NCI-H446 treated with DMSO at 0.1 percent for 48 hours (cell line): ENCODE results near the gene SFXN5.
"Not testable (repeated sequence)": the region's sequence is repeated elsewhere in the genome, so short reads cannot be mapped to it uniquely, and the experiment has no call there.

Experiments used
- DNase-seq: peaks from one replicate; lab custom pipeline; 2025; lab: John Stamatoyannopoulos, UW

The SFXN5 gene

DNA sequence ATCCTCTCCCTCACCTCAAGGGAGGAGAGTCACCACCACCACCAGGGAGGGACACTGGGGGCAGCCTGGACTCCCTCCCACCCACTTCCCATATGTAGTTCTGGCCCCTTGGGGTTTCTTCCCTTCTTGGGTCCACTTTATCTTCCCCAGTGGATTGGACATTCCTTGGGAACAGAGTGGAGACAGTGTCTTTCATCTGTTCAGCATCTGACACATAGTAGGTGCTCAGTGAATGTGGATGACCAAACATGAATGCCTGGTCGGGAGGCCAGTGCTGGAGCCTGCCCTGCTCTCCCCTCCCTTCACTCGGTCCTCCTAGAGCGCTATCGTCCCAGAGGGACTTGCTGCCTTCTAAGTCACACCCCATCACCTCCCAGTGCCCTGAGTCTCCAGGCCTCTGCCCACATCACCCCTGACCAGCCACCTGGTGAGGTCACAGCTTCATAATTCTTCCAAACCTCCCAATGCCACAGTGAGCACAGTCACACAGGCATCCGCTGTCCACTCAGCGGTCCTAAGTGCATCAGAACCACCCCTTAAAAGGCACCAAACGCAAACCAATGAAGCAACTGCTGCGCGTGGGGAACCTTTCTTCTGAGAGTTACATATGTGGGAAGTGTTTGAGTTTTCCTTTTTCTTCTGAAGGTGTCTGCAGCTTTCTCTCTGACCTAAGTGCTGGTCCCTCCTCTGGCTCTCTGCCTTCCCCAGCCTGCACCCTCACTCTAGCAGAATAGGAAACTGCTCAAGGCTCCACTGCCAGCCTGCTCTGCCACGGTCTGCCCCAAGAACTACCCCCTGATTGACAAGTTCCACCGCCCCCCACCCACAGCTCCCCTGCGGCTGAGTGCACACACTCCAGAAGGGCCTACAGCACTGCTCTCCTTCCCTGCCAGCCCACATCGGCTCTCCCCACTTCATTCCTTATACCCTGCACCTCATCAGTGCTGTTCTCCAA, 7.2 kb upstream of the SFXN5 start:
- DNase-seq = no peak

DNA sequence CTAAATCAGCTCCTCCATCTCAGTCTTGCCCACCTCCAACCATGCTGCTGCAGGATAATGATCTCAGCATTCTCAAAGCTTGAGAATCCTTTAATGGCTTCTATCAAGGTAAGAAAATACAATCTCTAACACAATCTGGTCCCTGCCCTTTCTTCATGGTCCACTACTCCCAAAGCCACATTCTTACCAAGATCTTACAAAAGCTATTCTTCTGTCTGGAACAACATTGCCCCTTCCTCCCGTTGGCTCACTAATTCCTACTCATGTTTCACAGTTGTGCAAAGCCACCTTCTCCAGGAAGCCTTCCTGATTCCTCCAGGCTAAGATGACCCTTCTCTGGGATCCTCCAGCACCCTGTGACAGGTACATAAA, 5.9 kb upstream of the SFXN5 start:
- no peak for DNase-seq

DNA sequence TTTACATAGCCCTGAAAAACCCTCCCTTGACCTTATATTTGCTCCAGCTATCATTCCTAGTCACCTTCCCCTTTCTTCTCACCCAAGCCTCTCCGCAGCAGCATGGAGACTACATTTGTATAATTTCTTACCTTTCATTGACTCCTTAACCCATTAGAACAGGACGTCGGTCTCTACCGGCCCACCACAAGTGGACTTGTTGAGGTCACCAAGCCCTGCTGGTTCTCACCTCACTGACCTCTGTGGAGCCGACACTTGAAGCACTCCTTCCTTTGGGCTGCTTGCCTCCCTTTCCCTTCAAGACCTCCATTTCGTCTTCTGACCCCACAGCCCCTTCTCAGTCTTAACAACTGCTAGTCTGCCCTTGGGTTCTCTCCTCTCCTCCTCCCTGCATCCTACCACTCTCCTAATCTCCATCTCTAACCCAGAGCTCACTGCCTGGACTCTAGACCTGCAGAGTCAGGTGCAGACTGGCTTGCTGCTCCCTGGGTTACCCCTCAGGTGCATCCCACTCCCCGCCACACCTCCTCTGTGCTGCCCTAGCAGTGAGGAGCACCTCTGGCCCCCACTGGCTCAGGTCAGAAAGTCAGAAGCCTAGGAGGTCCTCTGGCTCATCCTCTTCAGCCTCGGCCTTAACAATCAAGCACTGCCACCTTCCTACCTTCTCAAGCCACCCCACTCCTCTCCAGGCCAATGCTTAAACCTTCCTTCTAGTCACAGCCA, 5.3 kb upstream of the SFXN5 start:
- DNase-seq = no peak

DNA sequence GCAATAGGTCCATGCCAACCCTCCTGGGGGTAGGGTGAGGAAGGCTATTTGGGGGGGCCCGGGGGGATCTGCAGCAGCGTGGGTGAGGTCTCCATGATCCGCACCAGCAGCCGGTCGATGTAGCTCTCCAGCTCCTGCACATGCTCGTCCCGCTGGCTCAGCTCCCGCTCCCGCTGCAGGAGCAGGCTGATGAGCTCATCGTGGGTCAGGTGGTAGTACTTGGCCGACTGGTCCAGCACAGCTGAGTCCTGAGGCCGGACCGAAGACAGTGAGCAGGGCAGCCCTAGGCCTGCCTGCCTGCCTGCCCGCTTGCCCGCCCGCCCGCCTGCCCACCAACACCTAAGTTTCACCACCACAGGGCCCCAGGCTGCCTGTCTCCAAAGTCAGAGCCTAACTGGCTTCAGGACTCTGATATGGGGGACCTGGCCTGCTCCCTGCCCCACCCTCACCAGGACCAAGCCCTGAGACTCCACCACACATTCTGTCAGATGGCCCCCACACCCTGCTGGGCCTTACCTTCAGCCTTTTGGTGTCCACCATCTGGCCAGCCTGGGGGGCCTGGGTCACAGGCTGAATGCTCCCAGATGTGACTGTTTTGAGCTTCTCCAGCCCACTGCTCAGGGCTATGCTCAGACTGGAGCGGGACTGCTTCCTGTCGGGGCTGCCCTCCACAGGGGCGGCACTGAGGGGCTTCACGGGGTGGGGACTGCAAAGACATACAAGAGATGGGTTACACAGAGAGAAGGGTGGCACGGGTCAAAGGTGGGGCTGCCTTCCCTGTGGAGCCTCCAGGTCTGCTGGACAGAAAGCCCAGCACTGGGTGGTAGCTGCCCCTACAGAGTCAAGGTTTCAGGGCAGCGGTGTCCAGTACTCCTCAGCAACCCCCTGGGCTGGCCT, 4.2 kb upstream of the SFXN5 start:
- DNase-seq = no peak

DNA sequence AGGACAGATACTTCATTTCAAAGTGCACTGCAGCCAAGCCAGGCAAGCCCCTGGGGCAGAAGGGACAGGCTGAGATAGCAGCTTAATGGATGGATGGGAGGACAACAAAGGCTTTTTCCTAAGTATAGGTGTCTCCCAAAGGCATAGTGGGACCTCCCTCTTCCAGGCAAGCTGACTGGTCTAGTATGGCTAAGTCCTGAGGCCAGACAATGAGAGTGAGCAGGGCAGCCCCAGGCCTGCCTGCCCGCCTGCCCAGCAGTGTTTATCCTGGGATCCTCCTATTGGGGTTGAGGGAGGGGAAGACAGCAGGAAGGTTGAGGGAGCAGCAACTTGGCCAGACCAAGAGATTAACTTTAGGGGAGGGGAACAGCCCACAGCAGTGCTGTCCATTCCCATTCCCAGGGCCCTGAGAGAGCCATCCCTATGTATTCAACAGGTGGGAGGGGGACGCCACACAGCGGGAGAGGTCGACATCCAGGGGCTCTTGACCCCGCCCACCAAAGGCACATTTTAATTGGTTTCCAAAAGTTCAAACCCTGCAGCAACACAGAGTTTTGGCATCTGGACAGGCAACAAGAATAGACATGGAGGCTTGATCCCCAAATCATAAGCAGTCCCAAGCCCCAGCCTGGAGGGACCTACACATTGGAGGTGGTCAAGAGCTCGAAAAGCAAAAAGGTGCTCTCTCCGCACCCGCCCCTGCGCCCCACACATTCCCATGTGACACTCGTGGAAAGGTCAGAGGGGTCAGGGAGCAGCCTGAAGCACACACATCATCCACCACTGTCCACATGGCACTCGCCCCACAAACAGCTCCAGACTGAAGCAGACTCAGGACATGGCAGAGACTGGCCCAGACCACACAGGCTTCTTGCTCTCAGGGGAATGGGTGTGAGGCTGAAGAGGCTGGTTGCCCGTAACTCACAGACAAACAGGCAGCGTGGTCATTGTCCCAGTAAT, 2.9 kb upstream of the SFXN5 start:
- no peak for DNase-seq

DNA sequence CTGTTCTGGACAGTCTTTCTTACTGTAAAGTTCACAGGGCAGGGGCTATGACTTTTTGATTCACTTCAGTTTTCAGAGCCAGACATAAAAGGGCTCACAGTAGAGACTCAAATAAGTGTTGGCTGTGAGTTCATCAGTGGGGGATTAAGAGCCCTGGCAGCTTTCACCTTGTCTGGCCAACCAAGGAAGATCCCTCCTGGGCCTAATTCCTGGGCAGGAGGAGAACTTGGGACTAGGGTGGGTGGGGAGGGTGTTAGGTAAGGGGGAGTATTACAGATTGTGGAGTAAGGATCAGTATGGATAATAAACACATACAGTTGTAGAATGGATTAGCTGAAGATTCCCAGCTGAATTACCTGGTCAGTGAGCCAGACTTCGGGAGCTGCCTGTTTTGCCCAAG, 904 bp upstream of the SFXN5 start:
- no peak for DNase-seq

DNA sequence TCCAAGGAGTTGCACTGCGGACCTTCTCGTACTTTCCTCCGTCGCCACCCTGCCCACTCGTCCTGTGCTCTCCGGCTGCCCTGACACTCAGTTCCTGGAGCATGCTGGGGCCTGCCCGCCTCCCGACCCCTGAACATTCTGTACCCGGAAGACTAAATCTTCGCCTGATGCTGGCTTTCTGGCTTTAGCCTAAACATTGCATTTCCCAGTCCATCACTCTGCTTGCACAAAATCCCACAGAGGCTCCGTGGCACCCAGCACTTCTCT, 550 bp upstream of the SFXN5 start:
- no peak for DNase-seq

DNA sequence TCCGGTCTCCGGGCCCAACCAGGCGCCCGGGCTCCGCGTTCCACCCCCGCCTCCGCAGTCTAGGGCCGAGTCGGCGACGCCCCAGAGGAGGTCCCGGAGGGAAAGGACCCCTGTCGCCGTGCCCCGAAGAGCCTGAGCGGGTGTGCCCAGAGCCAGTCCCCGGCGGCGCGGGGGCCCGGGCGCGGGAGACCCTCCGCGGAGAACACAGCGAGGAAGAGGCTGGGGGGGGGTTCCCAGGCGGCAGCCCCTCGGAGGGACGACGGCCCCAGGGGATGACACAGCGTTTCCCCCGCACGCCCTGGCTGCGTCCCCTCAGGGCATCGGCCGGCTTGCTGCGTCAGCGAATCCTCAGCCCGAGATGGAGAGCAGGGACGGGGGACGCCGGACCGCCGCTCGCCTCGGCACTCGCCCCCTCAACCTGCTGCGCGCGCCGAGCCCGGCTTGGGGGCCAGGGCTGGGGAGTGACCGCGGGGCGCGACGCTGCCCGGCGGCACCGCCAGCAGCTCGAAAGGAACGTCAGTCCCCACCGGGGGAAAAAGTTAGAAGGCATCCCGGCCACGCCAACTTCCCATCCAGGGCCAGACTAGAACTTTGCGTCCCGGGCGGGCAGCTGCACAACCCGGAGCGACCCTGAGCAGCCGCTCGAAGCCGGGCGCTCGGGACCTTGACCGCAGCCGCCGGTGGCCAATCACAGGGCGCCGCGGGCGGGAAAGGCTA, 711 bp downstream of the SFXN5 start:
- no peak for DNase-seq

DNA sequence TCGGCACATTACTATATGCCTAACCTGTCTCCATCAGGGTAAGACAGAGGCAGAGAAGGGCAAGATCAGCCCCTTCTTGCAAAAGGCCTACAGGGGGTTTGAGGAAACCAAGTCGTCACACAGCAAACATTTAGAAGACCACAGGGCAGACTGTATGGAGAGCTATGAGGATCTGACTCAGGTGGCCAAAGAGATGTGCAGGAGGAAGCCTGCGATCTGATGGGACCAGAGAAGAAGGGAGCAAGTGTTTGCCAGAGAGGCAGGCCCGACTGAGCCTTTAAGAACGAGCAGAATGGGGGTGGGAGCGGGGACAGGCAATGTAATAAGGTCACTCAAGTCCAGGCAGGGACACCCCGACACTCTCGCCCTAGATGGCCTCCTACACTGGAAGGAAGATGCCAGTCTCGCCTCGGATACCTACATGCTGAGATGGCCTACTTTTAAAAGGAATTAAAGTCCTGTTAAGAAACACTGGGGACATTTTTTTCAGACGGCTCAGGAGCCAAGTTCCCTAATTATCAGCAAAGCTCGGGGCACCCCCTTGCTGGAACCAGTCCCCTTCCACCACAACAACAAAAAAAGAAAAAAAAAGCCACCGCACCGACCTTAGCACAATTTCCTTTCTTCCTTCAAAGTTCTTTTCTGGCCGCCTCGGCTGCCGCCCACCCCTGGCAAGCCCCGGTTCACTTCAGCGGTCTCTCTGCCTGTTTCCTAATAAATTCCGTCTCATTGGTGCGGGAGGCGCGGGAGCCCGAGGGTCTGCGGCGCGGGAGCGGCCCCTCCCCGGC, 1.5 kb downstream of the SFXN5 start:
- DNase-seq = no peak

DNA sequence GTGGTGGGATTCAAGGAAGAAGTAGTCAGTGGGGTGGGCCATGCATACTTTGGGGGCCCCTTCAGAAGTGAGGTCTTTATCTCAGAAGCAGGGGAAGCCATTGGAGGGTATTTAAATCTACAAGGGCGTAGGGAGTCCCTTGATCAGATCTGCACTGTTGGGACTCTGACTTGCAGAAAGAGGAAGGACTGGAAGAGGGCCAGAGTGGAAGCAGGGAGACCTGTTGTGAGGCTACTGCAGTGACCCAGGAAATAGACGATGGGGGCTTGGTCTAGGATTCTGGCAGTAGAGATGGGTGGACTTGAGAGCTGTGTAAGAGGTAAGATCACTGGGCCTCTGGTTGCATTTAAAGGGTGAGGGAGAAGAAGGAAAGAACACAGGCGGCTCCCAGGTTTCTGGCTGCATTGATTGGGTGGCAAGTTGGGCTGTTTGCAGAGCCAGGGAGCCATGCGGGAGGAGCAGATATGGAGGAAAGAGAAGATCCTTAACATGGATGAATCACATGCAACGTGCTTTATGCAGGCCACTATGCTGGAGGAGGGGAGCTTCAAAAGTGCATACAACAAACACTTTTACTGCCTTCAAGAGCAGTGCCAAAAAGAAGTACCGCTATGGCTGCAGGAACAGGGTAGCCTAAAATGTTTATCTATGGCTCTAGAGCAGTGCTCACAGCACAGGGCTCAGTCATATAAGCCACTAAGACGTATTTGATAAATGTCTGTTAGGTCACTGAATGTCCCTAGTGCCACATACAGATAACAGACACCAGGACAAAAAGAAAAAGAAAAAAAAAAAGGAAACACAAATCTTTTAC, 2.3 kb downstream of the SFXN5 start:
- no peak for DNase-seq

DNA sequence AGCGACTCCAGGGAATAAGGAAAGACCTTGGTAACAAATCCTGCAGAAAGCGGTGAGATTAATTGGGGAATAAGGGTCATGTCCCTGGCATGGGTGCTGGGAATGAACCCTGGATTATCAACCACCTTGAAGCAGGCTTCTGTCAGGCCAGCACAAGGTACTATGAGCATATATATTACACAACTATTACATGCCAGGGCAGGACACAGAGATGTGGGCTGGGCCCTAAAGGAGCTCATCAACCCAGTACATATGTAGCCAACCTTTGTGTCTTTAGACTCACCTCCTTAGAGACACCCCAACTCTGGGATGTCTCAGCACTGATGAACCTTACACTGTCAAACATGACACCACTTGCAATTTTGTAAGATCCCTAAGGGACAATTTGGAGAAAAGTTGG, 3.4 kb downstream of the SFXN5 start:
- no peak for DNase-seq

DNA sequence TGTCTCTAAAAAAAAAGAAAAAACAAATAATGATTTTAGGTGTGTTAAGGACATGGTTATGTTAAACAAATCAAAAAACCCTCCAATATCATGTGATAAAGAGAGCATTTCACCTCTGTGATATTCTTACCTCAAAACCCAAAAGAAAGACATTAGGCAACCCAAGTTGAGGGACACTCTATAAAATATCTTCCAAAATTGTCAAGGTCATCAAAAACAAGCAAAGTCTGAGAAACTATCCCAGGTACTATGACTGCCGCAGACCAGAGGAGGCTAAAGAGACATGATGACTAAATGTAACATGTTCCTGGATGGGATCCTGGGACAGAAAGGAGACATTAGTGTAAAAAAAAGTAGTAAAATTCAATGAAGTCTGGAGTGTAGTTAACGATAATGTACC, 4.5 kb downstream of the SFXN5 start:
- no peak for DNase-seq

DNA sequence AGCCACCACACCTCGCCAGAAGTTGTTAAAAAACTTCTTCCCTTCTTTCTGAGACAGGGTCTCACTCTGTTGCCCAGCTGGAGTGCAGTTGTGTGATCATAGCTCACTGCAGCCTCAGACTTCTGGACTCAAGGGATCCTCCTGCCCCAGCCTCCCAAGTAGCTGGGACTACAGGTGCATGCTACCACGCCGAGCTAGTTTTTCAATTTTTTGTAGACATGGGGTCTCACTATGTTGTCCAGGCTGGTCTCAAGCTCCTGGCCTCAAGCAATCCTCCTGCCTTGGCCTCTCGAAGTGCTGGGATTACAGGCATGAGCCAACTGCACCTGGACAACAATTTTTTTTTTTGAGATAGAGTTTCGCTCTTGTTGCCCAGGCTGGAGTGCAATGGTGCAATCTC, 6.4 kb downstream of the SFXN5 start:
- DNase-seq = not testable (repeated sequence)

DNA sequence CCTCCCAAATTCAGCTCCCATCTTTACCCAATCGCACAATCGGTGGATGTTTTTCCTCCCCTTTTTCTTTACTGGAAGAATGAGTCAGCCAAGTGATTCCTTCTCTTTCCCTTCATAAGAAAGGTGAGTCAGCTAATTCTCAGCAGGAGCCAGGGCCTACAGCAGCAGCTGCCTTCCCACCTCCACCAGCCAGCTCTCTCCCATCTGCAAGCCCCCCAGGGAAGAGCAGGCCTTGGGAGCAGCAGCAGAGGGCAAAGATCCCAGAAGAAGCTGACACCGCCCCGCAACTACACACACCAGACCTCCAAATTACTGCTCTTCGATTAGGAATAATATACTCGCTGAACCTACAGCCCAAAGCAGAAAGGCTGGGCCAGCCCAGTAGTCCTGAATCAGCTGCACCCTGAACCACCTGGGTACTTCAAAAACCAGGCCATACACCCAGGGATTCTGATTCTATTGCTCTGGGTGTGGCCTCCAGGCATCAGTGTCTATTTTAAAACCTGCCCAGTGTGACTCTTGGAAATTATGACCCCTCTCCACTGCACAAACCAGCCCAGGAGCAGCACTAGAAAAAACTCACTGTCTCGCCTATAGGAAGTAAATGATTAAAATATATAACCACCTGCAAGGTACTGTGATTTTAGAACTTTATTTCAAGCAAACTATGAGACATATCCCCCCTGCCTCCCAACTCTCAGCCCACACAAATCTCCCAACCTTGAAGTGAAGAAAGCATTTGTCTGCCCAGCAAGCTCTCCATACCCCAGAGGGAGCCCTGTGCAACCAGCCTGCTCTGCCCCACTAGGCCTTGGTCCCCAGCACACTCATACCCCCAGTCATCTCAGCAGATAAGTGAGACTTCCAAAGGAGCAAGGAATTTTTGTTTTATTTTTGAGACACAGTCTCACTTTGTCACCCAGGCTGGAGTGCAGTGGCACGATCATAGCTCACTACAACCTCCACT, 7.3 kb downstream of the SFXN5 start:
- DNase-seq = no peak

DNA sequence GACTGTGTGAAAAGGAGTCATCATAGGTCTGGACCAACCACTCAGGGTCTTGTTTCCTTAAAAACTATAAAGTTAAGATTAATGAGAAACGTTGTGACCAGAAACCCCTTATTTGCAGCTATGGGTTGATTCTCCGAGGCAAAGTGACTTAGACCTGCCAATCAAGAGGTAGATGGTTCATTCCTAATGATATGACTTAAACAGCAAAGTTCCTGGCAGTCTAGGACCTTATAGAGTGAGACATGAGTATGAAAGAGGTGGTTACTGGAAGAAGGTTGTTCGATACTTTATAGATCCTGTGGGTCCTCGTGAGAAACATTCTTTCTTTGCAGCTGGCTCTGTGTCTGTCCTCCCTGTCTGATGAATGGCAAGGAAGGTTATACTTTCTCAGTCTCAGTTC, 8.0 kb downstream of the SFXN5 start:
- DNase-seq = no peak

DNA sequence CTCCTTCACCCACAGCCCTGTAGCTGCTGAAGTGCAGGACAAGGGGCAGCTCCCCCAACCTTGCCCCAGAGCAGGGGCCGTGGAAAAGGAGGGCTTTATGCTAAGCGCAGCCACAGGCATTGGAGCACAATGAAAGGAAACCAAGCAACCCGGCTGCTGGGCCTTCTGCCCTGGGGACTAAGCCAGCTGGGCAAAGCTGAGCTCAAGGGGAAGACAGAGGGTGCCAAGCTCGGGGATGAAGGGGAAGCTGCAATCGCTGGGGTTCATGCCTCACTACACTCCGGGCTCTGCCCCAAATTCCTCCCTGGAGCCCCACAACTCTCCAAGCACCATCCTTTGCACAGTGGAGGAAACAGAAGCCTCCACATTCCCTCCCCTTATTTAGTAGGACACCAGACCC, 12.4 kb downstream of the SFXN5 start:
- no peak for DNase-seq

DNA sequence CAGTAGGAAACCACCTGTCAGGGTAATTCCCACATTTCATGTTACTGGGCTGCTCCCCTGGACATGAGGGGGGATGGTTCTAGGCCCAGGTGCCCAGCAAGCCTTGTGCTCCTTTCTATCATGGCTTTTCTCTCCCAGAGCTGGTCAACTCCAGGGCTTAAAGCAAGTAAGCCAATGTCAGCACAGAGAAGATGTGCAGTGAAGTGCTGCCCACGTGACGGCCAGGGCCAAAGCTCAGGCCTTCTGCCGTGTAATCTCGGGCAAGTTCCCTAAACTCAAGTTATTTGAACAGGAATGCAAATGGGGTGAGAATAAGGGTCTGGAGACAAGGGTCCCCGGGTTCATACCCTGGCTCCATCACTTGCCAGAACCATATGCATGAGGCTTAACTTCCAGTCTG, 16.5 kb downstream of the SFXN5 start:
- DNase-seq = no peak
